Memory B cell (primary cell): Measurements from ENCODE around the gene RTEL1.
A peak's percentile ranks its signal among the peaks of the same experiment; 100 is the strongest.

Experiments
- ATAC-seq: fragments of 150-1000 bp; cut with Tn5 transposase; 2 replicates; pipeline ENCODE4 v1.10.0; 2021; ENCODE audit warnings: low read depth, mild to moderate bottlenecking, moderate library complexity
- DNase-seq, 2 donors: peaks; one replicate each; pipeline ENCODE4 v3.0.0; 2022; ENCODE audit warnings: low spot score in 2 of 2
- H3K27ac Mint-ChIP-seq: one replicate; pipeline ENCODE4 v1.8.0; 2022; ENCODE audit warnings: mild to moderate bottlenecking, moderate library complexity, mixed read lengths
- H3K27me3 Mint-ChIP-seq: one replicate; pipeline ENCODE4 v1.8.0; 2022; ENCODE audit warnings: mixed read lengths
- H3K36me3 Mint-ChIP-seq: one replicate; pipeline ENCODE4 v1.8.0; 2022; ENCODE audit warnings: mild to moderate bottlenecking, mixed read lengths
- H3K4me1 Mint-ChIP-seq: one replicate; pipeline ENCODE4 v1.8.0; 2022; ENCODE audit warnings: mixed read lengths
- H3K4me3 Mint-ChIP-seq: one replicate; pipeline ENCODE4 v1.8.0; 2022; ENCODE audit warnings: mild to moderate bottlenecking, moderate library complexity, mixed read lengths
- H3K9me3 Mint-ChIP-seq: one replicate; pipeline ENCODE4 v1.8.0; 2022; ENCODE audit warnings: mixed read lengths

Gene RTEL1

DNA sequence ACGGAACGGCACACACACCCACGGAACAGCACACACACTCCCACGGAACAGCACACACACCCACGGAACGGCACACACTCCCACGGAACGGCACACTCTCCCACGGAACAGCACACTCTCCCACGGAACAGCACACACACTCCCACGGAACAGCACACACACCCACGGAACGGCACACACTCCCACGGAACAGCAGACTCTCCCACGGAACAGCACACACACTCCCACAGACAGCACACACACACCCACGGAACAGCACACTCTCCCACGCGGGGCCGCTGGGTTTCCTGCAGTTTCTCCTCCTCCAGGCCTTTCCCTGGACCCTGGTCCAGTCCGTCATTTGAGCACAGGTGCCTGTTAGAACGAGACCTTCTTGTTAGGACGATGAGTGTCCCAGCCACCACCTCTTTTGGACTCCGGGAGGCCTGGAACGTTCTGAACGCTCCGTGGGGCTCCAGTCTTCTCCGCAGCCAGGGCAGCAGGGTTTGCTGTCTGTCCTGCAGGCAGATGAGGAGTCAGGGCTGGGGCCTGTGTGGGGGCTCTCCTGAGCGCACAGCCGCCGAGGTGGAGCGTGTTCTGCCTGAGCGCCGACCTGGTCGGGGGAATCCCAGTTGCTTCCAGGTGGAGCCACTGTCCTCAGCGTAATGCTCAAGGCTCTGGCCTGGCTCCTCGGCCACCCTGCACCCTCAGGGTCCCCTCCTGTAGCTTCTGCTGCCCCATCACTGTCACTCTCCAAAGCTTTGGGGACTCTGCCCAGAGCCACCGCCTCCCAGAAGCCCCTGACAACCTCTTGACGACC, 20.8 kb downstream of the RTEL1 start:
- peaks cover 12% of the 10 kb centered on the region for H3K36me3 Mint-ChIP-seq
- H3K9me3 Mint-ChIP-seq: no peaks in the 10 kb centered on the region
- no peak for DNase-seq
- H3K27me3 Mint-ChIP-seq: no peaks in the 10 kb centered on the region
- H3K27ac Mint-ChIP-seq: no peak overlapping the region
- no peak overlapping the region for H3K4me3 Mint-ChIP-seq
- no peak for ATAC-seq
- no peaks in the 10 kb centered on the region for H3K4me1 Mint-ChIP-seq

DNA sequence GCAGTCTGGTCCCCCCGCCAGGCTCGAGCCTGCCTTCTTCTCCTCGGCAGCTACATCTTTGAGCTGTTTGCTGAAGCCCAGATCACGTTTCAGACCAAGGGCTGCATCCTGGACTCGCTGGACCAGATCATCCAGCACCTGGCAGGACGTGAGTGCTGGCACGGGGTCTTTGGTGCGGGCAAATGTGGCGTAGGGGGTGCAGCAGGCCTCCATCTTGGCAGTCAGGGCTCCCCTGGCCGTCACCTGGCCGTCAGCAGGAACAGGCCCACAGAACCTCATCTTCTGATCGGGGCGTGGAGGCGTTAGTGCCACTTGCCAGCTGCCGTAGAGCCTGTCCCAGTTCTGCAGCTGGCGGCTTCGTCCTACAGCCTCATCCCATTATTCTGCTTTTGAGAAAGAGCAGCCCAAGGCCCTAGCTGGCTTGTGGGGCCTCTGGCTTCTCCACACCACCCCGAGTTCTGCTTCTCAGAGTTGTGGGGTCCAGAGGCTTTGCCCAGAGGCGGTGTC, 21.7 kb downstream of the RTEL1 start:
- Mint-ChIP-seq H3K27ac (no peak overlapping the region), H3K9me3 (no peaks in the 10 kb centered on the region), H3K4me3 (no peak overlapping the region), H3K36me3 (peaks cover 12% of the 10 kb centered on the region), H3K27me3 (no peaks in the 10 kb centered on the region), H3K4me1 (no peaks in the 10 kb centered on the region)
- DNase-seq (no peak), ATAC-seq (no peak)

DNA sequence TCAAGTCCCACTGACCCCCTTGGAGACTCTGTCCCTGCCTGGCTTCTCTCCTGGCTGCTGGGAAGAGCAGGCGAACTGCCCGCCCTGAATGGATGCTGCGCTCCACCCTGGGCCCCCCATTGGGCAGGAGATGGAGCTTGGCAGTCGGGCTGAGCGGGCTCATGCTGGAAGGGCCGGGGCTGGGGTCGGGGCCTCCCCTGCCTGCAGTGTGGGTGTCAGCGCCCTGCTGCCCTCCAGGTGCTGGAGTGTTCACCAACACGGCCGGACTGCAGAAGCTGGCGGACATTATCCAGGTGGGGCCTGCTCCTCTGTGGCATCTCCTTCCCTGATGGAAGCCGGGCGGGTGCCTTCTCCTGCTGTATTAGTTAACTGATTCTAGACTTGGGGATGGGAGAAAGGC, 22.3 kb downstream of the RTEL1 start:
- H3K4me1 Mint-ChIP-seq: no peaks in the 10 kb centered on the region
- H3K4me3 Mint-ChIP-seq: no peak overlapping the region
- H3K36me3 Mint-ChIP-seq: peaks cover 12% of the 10 kb centered on the region
- H3K27me3 Mint-ChIP-seq: no peaks in the 10 kb centered on the region
- no peak for DNase-seq
- no peaks in the 10 kb centered on the region for H3K9me3 Mint-ChIP-seq
- ATAC-seq: no peak
- no peak overlapping the region for H3K27ac Mint-ChIP-seq

DNA sequence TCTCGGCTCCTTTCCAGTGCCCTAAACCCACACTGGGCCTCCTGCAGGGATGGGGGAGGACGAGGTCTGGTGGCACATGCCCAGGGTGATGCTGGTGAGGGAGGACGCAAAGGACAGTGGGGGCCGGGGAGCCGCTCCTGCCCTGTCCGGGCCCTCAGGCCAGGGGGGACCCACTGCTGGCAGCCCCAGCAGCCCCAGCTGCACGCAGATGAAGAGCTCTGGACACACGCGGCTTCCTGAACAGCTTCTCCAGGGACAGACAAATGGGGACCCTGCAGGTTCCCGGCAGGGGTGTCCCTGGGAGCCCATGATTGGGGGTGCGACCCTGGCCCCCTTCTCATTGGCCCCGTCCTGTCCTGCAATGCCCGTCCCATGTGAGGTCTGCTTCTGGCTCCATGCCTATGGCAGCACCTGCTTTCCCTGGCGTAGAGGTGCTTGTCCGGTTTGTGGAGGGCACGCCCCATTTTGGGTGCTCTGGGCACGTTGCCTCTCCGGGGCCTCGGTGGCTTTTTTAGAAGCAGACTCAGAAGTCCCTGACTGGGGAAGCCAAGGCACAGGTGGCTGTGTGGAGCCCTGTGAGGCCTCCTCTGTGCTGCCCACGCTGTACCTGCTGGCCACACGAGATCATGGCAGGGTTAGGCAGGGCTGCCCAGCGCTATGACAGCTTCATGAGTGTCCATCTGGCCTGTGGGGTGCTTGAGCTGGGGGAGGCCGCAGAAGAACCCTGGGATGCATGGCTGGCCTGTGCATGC, 22.9 kb downstream of the RTEL1 start:
- Mint-ChIP-seq H3K4me1 (no peaks in the 10 kb centered on the region), H3K27me3 (no peaks in the 10 kb centered on the region), H3K4me3 (no peak overlapping the region), H3K9me3 (no peaks in the 10 kb centered on the region), H3K36me3 (peaks cover 9% of the 10 kb centered on the region), H3K27ac (no peak overlapping the region)
- no peak for ATAC-seq
- no peak for DNase-seq

DNA sequence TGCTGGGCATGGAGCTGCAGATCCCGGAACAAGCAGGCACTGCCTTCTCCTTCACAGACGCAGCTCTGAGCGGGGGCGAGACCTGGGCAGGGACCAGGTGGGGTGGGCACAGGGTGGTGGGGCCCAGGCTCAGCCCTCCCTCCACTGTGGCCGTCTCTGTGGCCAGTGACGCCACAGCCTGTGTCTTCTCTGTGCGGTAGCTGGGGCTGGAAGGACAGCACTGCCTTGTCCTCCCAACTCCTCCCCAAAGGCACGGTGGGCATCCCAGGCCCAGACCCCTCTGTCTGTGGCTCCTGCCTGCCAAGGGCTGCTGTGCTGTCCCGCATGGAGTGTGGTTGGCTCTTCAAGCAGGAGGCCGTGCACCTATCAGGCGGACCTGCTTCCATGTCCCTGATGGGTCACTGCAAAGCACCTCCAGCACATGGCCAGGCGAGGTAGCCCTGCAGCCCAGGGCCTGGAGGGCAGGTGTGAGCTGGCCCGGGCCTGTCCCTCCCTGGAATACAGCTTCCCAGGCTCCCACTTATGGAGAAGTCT, 23.6 kb downstream of the RTEL1 start:
- ATAC-seq (no peak), DNase-seq (no peak)
- no peaks in the 10 kb centered on the region for H3K9me3 Mint-ChIP-seq
- no peak overlapping the region for H3K4me3 Mint-ChIP-seq
- no peak overlapping the region for H3K27ac Mint-ChIP-seq
- H3K36me3 Mint-ChIP-seq: peaks cover 6% of the 10 kb centered on the region
- no peaks in the 10 kb centered on the region for H3K4me1 Mint-ChIP-seq
- H3K27me3 Mint-ChIP-seq: no peaks in the 10 kb centered on the region

DNA sequence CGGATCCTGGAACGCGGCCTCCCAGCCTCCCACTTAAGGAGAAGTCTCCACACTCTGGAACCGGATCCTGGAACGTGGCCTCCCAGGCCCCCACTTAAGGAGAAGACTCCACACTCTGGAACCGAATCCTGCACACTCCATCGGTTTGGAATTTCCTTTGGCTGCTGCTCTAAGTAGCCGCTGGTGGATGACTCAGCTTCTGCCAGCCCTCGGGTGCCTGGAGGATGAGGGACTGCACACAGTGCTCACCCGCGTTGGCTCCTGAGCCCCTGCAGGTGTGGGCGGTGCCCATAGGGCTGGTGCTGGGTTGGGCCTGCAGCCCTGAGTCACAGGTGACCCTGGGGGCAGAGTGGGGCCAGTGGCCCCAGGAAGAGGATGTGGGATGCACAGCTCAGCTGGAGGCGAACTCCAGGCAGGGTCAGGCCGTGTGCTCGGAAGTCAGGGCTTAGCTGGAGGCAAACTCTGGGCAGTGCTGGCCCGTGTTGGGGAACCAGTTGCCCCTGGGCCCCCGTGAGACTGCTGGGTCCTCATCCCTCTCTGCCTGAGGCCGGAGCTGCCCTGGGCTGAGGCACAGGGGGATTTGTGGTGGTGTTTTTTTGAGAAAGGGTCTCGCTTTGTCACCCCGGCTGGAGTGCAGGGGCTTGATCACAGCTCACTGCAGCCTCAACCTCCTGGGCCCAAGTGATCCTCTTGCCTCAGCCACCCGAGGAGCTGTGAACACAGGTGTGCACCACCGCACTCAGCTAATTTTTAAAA, 24.4 kb downstream of the RTEL1 start:
- no peak overlapping the region for H3K4me3 Mint-ChIP-seq
- DNase-seq (no peak), ATAC-seq (no peak)
- H3K27me3 Mint-ChIP-seq: no peaks in the 10 kb centered on the region
- H3K4me1 Mint-ChIP-seq: no peaks in the 10 kb centered on the region
- H3K27ac Mint-ChIP-seq: no peak overlapping the region
- peaks cover 6% of the 10 kb centered on the region for H3K36me3 Mint-ChIP-seq
- H3K9me3 Mint-ChIP-seq: no peaks in the 10 kb centered on the region

DNA sequence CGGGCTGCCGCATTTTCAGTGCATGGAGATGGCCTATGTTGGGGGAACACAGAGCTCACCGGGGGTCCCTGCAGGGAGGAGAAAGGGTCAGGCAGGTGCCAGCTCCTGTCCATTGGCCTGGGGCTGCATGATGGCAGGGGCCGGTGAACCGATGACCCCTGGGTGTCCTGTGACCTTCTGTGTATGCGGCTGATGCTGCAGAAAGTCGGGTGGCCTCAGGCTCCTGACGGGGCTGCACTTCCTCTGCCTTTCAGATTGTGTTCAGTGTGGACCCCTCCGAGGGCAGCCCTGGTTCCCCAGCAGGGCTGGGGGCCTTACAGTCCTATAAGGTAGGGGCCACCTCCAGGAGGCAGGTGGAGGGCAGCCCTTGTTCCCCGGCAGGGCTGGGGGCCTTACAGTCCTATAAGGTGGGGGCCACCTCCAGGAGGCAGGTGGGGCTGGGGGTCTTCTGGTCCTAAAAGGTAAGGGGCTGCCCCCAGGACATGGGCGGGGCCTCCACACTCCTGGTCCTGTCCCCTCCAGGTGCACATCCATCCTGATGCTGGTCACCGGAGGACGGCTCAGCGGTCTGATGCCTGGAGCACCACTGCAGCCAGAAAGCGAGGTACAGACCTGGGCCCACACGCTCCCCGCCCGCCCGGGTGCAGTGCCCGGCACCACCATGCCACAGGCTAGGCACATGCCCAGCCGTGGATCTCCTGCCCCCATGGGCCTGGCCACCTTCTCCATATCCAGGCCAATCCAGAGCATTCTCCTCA, 27.3 kb downstream of the RTEL1 start:
- H3K36me3 Mint-ChIP-seq: no peaks in the 10 kb centered on the region
- H3K27me3 Mint-ChIP-seq: no peaks in the 10 kb centered on the region
- H3K4me3 Mint-ChIP-seq: no peak overlapping the region
- no peak for ATAC-seq
- H3K9me3 Mint-ChIP-seq: no peaks in the 10 kb centered on the region
- no peak overlapping the region for H3K27ac Mint-ChIP-seq
- no peaks in the 10 kb centered on the region for H3K4me1 Mint-ChIP-seq
- DNase-seq: no peak

DNA sequence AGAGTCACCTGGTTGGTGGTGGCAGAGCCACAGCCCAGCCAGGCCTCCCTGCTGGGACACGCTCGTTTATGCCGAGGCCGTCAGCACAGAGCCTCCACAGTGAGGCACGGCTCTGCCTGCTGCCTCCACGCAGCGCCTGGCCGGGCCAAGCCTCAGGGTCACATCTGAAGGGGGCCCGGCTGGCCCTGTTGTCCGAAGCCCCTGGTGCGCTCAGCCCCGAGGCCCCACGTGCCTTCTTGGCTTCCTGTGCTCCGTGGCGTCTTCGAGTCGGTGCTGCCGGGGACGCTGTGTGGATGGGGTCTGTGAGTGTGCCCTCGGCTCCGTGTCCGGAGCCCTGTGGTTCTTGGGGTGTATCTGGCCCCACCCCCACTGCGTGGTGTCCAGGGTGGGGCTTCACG, 28.0 kb downstream of the RTEL1 start:
- Mint-ChIP-seq H3K27me3 (no peaks in the 10 kb centered on the region), H3K9me3 (no peaks in the 10 kb centered on the region), H3K4me1 (no peaks in the 10 kb centered on the region), H3K4me3 (no peak overlapping the region), H3K36me3 (no peaks in the 10 kb centered on the region), H3K27ac (no peak overlapping the region)
- DNase-seq (no peak), ATAC-seq (no peak)

DNA sequence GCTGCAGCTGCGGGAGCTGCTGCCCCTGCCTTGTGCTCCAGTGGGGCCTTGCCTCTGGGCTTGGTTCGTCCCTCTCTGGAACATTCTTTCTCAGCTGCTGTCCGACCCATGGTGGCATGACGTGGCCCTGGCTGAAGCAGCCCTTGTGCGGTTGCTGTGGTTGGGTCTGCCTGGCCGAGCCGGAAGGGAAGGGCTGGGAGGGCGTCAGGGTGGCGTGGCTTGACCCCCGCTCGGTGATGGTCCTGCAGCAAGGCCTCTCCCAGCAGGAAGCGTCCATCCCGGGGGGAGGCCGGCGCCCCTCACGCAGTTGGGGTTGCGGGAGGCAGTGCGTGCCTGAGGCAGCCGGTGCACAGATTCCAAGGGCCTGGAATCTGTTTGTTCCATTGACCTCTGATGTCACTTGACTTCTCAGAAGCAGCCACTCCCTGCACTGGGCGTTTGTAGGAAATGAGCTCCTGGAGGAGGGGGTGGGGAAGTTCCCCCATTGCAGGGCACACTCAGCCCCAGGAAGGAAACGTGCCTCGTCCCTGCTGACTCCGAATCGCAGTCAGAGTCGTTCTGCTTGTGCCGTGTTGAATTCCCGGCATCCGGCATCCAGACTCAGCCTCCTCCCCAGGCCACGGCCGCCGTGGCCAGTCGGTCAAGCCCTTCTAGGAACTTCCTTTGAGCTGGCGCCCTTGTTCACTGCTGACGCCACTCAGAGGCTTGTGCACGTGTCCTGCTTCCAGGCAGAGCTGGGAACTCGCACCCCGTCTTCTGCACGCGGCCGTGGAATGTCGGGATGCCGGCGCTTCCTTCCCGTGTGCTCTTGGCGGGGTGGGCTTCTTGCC, 28.6 kb downstream of the RTEL1 start:
- peak; percentile 39 for ATAC-seq
- Mint-ChIP-seq H3K9me3 (no peaks in the 10 kb centered on the region), H3K36me3 (no peaks in the 10 kb centered on the region), H3K4me3 (no peak overlapping the region), H3K27ac (no peak overlapping the region), H3K27me3 (no peaks in the 10 kb centered on the region), H3K4me1 (peaks cover 5% of the 10 kb centered on the region)
- no peak for DNase-seq

DNA sequence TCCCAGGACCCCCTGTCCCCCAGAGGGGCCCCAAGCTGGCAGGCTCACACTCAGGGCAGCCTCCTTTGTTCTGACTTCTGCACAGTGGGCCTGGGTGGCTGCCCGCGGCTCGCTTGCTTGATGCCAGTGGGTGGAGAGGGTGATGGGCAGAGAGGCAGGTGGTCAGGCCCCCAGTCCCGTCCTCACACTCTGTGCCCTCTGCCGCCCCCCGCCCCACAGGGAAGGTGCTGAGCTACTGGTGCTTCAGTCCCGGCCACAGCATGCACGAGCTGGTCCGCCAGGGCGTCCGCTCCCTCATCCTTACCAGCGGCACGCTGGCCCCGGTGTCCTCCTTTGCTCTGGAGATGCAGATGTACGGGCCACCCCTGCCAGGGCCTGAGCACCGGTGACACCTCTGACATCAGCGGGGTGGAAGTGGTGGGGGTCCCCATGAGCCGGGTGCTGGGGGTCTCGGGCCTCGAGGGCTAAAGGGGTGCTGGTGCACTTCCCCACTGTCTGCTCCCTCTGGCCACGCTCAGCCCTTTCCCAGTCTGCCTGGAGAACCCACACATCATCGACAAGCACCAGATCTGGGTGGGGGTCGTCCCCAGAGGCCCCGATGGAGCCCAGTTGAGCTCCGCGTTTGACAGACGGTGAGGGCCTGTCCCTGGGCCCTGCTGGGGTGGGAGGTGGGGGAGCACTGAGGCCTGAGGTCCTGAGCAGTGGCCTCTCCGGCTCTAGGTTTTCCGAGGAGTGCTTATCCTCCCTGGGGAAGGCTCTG, 29.5 kb downstream of the RTEL1 start:
- no peaks in the 10 kb centered on the region for H3K9me3 Mint-ChIP-seq
- ATAC-seq: no peak
- peaks cover 5% of the 10 kb centered on the region for H3K4me1 Mint-ChIP-seq
- H3K27ac Mint-ChIP-seq: no peak overlapping the region
- no peak overlapping the region for H3K4me3 Mint-ChIP-seq
- DNase-seq: no peak
- no peaks in the 10 kb centered on the region for H3K27me3 Mint-ChIP-seq
- H3K36me3 Mint-ChIP-seq: no peaks in the 10 kb centered on the region

DNA sequence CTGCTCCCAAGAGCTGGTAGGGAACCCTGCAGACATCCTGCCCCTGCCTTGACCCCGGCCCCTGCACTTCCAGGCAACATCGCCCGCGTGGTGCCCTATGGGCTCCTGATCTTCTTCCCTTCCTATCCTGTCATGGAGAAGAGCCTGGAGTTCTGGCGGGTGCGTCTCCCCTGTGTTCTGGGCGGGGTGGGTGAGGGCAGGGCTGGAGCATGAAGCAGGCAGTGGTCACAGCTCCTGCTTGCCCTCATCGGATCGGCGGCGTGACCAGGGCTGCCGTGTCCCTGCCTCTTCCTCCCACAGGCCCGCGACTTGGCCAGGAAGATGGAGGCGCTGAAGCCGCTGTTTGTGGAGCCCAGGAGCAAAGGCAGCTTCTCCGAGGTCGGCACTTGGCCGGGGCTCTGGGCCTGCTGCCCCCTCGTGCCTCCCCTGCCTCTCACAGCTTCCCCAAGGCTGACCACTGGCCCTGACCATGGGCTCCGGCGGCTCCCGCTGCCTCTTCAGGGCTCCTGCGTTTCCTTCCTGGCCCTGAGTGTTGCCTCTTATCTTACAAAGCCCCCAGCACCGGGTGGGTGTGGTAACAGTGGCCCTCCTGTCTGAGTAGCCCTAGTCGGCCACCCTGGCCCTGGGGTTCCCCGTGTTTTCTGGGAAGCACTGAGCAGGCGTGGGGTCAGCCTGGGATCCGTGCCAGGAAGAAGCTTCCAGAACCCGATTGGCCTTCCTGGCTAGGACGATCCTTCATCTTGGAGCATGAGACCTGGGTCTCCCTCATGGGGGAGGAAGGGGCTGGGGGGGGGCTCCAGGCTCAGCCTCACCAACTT, 30.3 kb downstream of the RTEL1 start:
- H3K9me3 Mint-ChIP-seq: no peaks in the 10 kb centered on the region
- peaks cover 5% of the 10 kb centered on the region for H3K4me1 Mint-ChIP-seq
- ATAC-seq (no peak), DNase-seq (no peak)
- H3K4me3 Mint-ChIP-seq: no peak overlapping the region
- no peaks in the 10 kb centered on the region for H3K27me3 Mint-ChIP-seq
- H3K27ac Mint-ChIP-seq: no peak overlapping the region
- no peaks in the 10 kb centered on the region for H3K36me3 Mint-ChIP-seq
